ENCODE data around the gene OVCA2. TPM values are rescaled to one million over a fixed set of nuclear protein-coding genes. Genes with fewer than 3 reads are reported as not detected.
A peak's percentile ranks its signal among the peaks of the same experiment; 100 is the strongest.

OVCA2 gene
- total and polyA plus RNA-seq, 4 donors, result 16.1 to 30.6 (median 23.7) TPM

- peak; percentile 88 for DNase-seq (ENCODE audit: low spot score)
- H3K4me3 ChIP-seq (ENCODE audit: low read depth in 1 of 3, low read length in 3 of 3), result peak within 1 kb of the TSS; percentile 71 to 93 (median 89)
- WGBS, result 2% methylated on average over 59 of the region's 59 CpGs
- TF ChIP-seq RAD21 (IDR thresholded peaks at IDR 0.05) (peak in 1 of 2 donors; percentile 62), SP1 (IDR thresholded peaks at IDR 0.05) (peak; percentile 73), RXRA (IDR thresholded peaks at IDR 0.05) (peak in 1 of 2 donors; percentile 49), NR2F2 (IDR thresholded peaks at IDR 0.05) (no peak), YY1 (IDR thresholded peaks at IDR 0.05) (peak; percentile 97), GABPA (IDR thresholded peaks at IDR 0.05 in 1 of 2, conservative IDR thresholded peaks at IDR 0.05 in 1 of 2) (peak in 1 of 2 donors; percentile 63), FOXA2 (IDR thresholded peaks at IDR 0.05) (no peak), ZBTB33 (IDR thresholded peaks at IDR 0.05) (no peak), HNF4A (conservative IDR thresholded peaks at IDR 0.05) (peak in 1 of 2 donors; percentile 35), REST (IDR thresholded peaks at IDR 0.05) (peak; percentile 58), HNF4G (IDR thresholded peaks at IDR 0.05) (no peak), CTCF (IDR thresholded peaks at IDR 0.05; ENCODE audit: low read depth, low read length, missing input control) (no peak), JUND (IDR thresholded peaks at IDR 0.05) (no peak), ATF3 (IDR thresholded peaks at IDR 0.05) (no peak), TAF1 (conservative IDR thresholded peaks at IDR 0.05) (peak; percentile 17), EGR1 (IDR thresholded peaks at IDR 0.05; ENCODE audit: low read depth in 2 of 2) (peak; percentile 96 to 97), MAX (IDR thresholded peaks at IDR 0.05) (peak; percentile 98), FOXA1 (IDR thresholded peaks at IDR 0.05) (peak; percentile 25)
- peaks cover 0 to 4% (median 0%) of the 10 kb centered on the region in 4 donors for H3K36me3 ChIP-seq (ENCODE audit: control insufficient read depth in 4 of 4, insufficient read depth in 3 of 4, low read depth in 1 of 4, low read length in 3 of 4)
- H3K9ac ChIP-seq (ENCODE audit: low read depth in 1 of 2, low read length in 2 of 2), result peak within 1 kb of the TSS; percentile 51 to 87
- peak within 1 kb of the TSS; percentile 60 to 77 for H3K27ac ChIP-seq (ENCODE audit: low read depth in 1 of 2, low read length in 2 of 2)
- no peaks in the 10 kb centered on the region for H3K27me3 ChIP-seq (ENCODE audit: control insufficient read depth in 4 of 4, insufficient read depth in 4 of 4, low read length in 3 of 4)
- H3K4me1 ChIP-seq (ENCODE audit: control insufficient read depth in 4 of 4, insufficient read depth in 4 of 4, low read length in 3 of 4), result peaks cover 2 to 33% (median 21%) of the 10 kb centered on the region in 4 donors
- H3K9me3 ChIP-seq (ENCODE audit: control insufficient read depth in 4 of 4, low read length in 3 of 4), result no peaks in the 10 kb centered on the region
Measured at GRCh38 chr17:2029911-2030778, 11.7 kb upstream of the OVCA2 start, which contains the start of gene DPH1. Gene DPH1, plus strand, starts transcription at chr17:2030153. Its CDS starts 17 bp downstream, at chr17:2030170.

Data from liver (tissue), 9 donors.